GM23248 (cell line): Measurements from ENCODE around the gene MROH7. TPM values are rescaled to one million over a fixed set of nuclear protein-coding genes. Genes with fewer than 3 reads are reported as not detected.

ENCODE experiments used
- DNase-seq: peaks from one replicate; pipeline ENCODE4 v3.0.0-alpha.2; 2015
- H2AFZ ChIP-seq: fragments of 200-600 bp; sonication (generic); 2 replicates; pipeline ENCODE4 v1.6.1; 2016; ENCODE audit warnings: antibody characterized with exemption
- H3F3A ChIP-seq: fragments of 200-600 bp; sonication (generic); 2 replicates; pipeline ENCODE4 v1.6.1; 2016; ENCODE audit warnings: mild to moderate bottlenecking, antibody characterized with exemption, mixed run types; ENCODE audit not compliant: insufficient read depth
- H3K27ac ChIP-seq: fragments of 200-600 bp; sonication (generic); 2 replicates; pipeline ENCODE4 v1.5.1; 2016; ENCODE audit warnings: mild to moderate bottlenecking
- H3K27me3 ChIP-seq: fragments of 200-600 bp; sonication (generic); replicated peaks from 2 replicates; pipeline ENCODE4 v1.6.1; 2016; ENCODE audit warnings: mild to moderate bottlenecking; ENCODE audit not compliant: insufficient read depth
- H3K36me3 ChIP-seq: fragments of 200-600 bp; sonication (generic); 2 replicates; pipeline ENCODE4 v1.6.1; 2016; ENCODE audit warnings: low read depth, mild to moderate bottlenecking
- H3K4me1 ChIP-seq: fragments of 200-600 bp; sonication (generic); 2 replicates; pipeline ENCODE4 v1.6.1; 2016; ENCODE audit warnings: mild to moderate bottlenecking; ENCODE audit not compliant: insufficient read depth
- H3K4me2 ChIP-seq: fragments of 200-600 bp; sonication (generic); one replicate; pipeline ENCODE4 v1.6.1; 2016; ENCODE audit warnings: mild to moderate bottlenecking; ENCODE audit not compliant: unreplicated experiment
- H3K4me3 ChIP-seq: fragments of 200-600 bp; sonication (generic); 2 replicates; pipeline ENCODE4 v1.5.1; 2016; ENCODE audit warnings: mild to moderate bottlenecking
- H3K79me2 ChIP-seq: fragments of 200-600 bp; sonication (generic); 2 replicates; pipeline ENCODE4 v1.6.1; 2016; ENCODE audit warnings: mild to moderate bottlenecking; ENCODE audit not compliant: insufficient read depth
- H3K9ac ChIP-seq: fragments of 200-600 bp; sonication (generic); 2 replicates; pipeline ENCODE4 v1.6.1; 2016; ENCODE audit warnings: mild to moderate bottlenecking
- H3K9me2 ChIP-seq: fragments of 200-600 bp; sonication (generic); 2 replicates; pipeline ENCODE4 v1.6.1; 2016; ENCODE audit warnings: mixed run types, mild to moderate bottlenecking, moderate library complexity; ENCODE audit not compliant: insufficient read depth
- H3K9me3 ChIP-seq: fragments of 200-600 bp; sonication (generic); one replicate; pipeline ENCODE4 v1.6.1; 2017; ENCODE audit warnings: low read depth
- H4K20me1 ChIP-seq: fragments of 200-600 bp; sonication (generic); 2 replicates; pipeline ENCODE4 v1.6.0; 2016; ENCODE audit not compliant: insufficient read depth
- EZH2 ChIP-seq: fragments of 200-600 bp; sonication (generic); IDR thresholded peaks from 2 replicates; pipeline ENCODE4 v1.6.1; 2018; ENCODE audit warnings: antibody characterized with exemption, mild to moderate bottlenecking; ENCODE audit not compliant: insufficient read depth, poor library complexity, severe bottlenecking
- EZH2phosphoT487 ChIP-seq: fragments of 200-600 bp; sonication (generic); IDR thresholded peaks from 2 replicates; pipeline ENCODE4 v1.6.1; 2018; ENCODE audit warnings: antibody characterized with exemption, moderate library complexity, mild to moderate bottlenecking, low read depth; ENCODE audit not compliant: insufficient read depth
- WGBS, 2 experiments: methylation state at CpG; one replicate each; pipeline ENCODE4 v1.1.6; 2015 to 2017; ENCODE audit warnings: low lambda C conversion rate in 2 of 2, low coverage in 1 of 2; ENCODE audit errors: missing lambda C conversion rate in 2 of 2; 5-methylcytosine and 5-hydroxymethylcytosine counted together
- in situ Hi-C: fragments of 300-500 bp; cut with MboI; formaldehyde crosslinking; loops from 2 replicates; pipeline ENCODE4 v1.15.0; 2020
- polyA plus RNA-seq: library from polyadenylated mRNA; unstranded; fragments of >200 nt; fragmentation: Nextera tagmentation; extraction: Ambion mirVana; gene quantifications from 2 replicates; pipeline ENCODE4 v1.2.1, GENCODE V29; 2016
- total RNA-seq: library from RNA; depleted of rRNA; stranded (reverse); fragments of >200 nt; shearing (Covaris generic); gene quantifications from 2 replicates; pipeline ENCODE4 v1.2.3, GENCODE V29; 2014

MROH7 gene
- total and polyA plus RNA-seq, 2 experiments from 2014 or later: 0.13 to 0.65 TPM

DNA sequence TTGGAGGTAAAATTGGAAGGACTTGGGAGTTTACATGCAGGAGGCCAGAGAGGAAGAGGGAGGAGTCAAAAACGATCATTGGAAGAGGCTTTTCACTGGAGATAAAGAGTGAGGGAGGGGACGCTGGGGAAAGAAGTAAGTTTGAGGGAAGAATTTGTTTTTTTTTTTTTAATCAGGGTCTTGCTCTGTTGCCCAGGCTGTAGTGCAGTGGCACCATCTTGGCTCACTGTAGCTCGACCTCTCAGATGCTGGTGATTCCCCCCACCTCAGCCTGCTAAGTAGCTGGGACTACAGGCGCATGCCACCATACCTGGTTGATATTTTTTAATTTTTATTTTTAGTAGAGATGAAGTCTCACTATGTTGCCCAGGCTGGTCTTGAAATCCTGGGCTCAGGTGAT is 1.2 kb upstream of the MROH7 start:
- Histone ChIP-seq H3K4me2 (no peak overlapping the region), H3K27me3 (no peaks in the 10 kb centered on the region), H3K4me3 (no peak overlapping the region), H3K4me1 (no peaks in the 10 kb centered on the region), H3K9ac (no peak overlapping the region), H3K36me3 (no peaks in the 10 kb centered on the region), H3K79me2 (no peaks in the 10 kb centered on the region), H3F3A (no peaks in the 10 kb centered on the region), H4K20me1 (no peaks in the 10 kb centered on the region), H2AFZ (no peak overlapping the region), H3K27ac (no peak overlapping the region), H3K9me2 (no peaks in the 10 kb centered on the region), H3K9me3 (no peaks in the 10 kb centered on the region)
- DNase-seq: no peak
- in situ Hi-C loops: no loop called here
- TF ChIP-seq EZH2: no peak
- WGBS, 2 experiments: 43 to 45% methylated on average over 4 of the region's 4 CpGs

DNA sequence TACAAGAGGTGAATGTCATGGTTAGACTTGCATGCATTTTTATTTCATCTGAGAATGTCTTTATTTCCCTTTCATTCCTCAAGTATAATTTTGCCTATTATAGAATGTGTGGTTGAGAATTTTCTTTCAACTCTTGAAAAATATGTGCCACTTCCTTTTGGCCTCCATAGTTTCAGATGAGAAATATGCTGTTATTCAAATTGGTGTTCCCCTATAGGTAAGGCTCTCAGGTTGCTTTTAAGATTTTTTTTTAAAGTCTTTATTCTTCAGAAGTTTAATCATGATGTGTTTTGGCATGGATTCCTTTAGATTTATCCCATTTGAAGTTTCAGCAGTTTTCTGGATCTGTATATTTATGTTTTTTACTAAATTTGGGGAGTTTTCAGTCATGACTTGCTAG is 2.1 kb downstream of the MROH7 start:
- Histone ChIP-seq H3K9ac (no peak overlapping the region), H3K27me3 (no peaks in the 10 kb centered on the region), H3K9me3 (no peaks in the 10 kb centered on the region), H3F3A (no peaks in the 10 kb centered on the region), H3K4me2 (no peak overlapping the region), H3K36me3 (no peaks in the 10 kb centered on the region), H3K4me1 (no peaks in the 10 kb centered on the region), H4K20me1 (no peaks in the 10 kb centered on the region), H3K27ac (no peak overlapping the region), H2AFZ (no peak overlapping the region), H3K79me2 (no peaks in the 10 kb centered on the region), H3K9me2 (no peaks in the 10 kb centered on the region), H3K4me3 (no peak overlapping the region)
- in situ Hi-C loops: no loop called here
- TF ChIP-seq EZH2 (no peak), EZH2phosphoT487 (no peak)
- peak; percentile 15 for DNase-seq

GRCh38 chr1:54645806-54646676 is 4.5 kb downstream of the MROH7 start:
- Histone ChIP-seq H3K27ac (no peak overlapping the region), H3K9me3 (no peaks in the 10 kb centered on the region), H3K27me3 (no peaks in the 10 kb centered on the region), H3K9me2 (no peaks in the 10 kb centered on the region), H2AFZ (no peak overlapping the region), H3K4me1 (no peaks in the 10 kb centered on the region), H4K20me1 (no peaks in the 10 kb centered on the region), H3F3A (no peaks in the 10 kb centered on the region), H3K79me2 (no peaks in the 10 kb centered on the region), H3K4me3 (no peak overlapping the region), H3K9ac (no peak overlapping the region), H3K36me3 (no peaks in the 10 kb centered on the region), H3K4me2 (no peak overlapping the region)
- in situ Hi-C loops: no loop called here
- DNase-seq: no peak
- 59 to 63% methylated on average over 7 of the region's 7 CpGs for WGBS, 2 experiments
- TF ChIP-seq EZH2phosphoT487: no peak
- no peak for TF ChIP-seq EZH2

DNA sequence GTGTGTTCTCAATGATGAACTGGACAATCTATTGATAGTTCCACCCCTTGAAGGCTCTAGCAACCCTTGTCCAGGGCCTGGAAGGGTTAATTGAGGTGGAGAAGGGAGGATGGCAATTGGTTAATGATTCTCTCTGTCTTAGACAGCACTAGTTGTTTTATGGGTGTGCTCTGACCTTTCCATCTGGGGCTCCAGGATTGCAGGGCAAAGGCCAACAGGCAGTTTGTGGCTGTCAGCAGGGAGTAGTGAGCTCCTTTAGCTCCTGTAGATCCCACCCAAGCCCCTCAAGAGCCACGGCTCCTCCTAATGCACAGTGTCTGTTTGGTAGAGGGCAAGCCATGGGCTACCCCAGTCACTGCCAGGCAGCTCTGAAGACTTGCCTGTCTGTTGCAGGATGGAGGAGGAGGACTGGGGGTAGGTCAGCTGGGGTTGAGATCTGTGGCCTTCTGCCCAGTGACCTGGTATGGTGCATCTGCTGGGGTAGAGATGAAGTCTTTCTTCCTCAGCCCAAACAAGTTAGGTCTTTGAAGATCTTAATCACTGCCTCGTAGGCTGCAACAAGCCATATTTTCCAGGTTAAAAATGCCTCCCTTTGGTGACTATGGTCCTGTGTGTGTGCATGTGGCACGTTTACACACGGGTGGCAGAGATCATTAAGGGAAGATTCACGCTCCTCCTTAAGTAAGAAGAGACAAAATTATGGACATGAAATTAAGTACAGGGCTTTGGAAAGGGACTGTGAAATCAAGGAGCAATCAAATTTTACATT is 7.7 kb downstream of the MROH7 start:
- Histone ChIP-seq H3K36me3 (no peaks in the 10 kb centered on the region), H3K4me3 (no peak overlapping the region), H3K9me2 (no peaks in the 10 kb centered on the region), H3K4me2 (no peak overlapping the region), H2AFZ (no peak overlapping the region), H3K9me3 (no peaks in the 10 kb centered on the region), H3K27ac (no peak overlapping the region), H3K79me2 (no peaks in the 10 kb centered on the region), H3F3A (no peaks in the 10 kb centered on the region), H3K27me3 (no peaks in the 10 kb centered on the region), H3K9ac (no peak overlapping the region), H4K20me1 (no peaks in the 10 kb centered on the region), H3K4me1 (no peaks in the 10 kb centered on the region)
- in situ Hi-C loops: no loop called here
- TF ChIP-seq EZH2: no peak
- no peak for TF ChIP-seq EZH2phosphoT487
- 30 to 43% methylated on average over 5 of the region's 5 CpGs for WGBS, 2 experiments
- DNase-seq: no peak
